ENCODE data around the gene DOCK10.
"Not testable (repeated sequence)": the region's sequence is repeated elsewhere in the genome, so short reads cannot be mapped to it uniquely, and the experiment has no call there.

The DOCK10 gene

DNA sequence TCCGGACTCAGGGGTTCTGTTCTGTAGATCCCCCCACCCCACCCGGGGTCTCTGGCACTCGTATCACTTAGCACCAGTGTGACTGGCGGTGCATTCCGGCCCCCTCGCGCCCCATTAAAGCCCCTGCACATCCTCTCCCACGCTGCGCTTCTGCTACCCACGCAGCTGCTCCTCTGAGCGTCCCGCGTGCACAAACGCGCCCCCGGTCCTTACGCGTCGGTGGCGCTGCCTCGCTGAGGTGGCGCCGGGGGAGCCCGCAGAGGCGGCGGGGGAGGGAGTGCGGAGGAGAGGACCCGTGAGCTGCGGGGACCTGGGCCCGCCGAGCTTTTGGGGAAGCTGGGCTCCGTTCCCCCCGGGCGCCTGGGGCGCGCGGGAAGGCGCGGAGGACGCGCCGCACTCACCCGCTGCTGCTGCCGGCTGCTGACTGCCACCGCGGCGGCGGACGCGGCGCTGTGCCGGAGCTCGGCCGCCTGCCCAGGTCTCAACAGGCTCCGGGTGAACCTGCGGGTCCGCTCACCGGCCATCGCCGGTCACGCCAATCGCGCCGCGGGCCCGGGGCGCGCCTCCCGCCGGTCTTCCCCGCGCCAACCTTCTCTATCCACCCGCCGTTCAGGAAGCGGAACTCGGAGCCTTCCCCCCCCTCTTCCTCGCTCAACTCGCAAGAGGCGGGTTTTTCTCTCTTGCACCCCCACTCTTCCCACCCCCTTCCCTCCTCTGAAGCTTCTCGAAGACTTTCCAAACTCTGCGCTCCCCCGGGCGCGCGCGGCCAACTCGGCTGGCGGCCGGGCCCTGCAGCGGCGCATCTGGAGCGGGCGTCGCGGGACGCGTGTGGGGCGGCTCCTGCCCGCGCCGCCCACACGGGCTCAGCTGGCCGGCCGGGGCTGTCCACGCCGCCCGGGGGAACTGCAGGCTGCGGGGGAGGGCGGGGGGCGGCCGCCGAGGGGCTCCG lies at the start of gene DOCK10:
Gene DOCK10, minus strand, starts transcription at position 618 of the 949 bp plus-strand sequence. Its CDS starts 94 bp downstream, at position 524.
- peak; percentile 4 for DNase-seq

DNA sequence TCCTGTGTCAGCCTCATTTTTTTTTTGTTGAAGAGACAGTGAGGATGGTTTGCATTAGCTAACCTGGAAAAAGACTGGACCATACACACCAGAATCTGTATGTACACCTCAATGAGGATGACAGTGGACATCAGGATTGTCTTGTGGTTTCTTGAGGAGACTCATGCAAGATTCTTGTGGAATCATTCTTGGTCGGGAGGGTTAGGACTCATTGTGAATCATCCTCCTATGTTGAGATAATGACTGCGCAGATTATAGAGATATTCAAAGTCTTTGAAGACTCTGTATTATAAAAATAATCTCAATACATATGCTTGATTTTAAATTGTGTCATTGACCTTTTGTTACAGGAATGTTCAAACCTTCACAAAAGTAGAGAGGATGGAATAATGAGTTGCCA lies 49.1 kb upstream of the DOCK10 start:
- no peak for DNase-seq

DNA sequence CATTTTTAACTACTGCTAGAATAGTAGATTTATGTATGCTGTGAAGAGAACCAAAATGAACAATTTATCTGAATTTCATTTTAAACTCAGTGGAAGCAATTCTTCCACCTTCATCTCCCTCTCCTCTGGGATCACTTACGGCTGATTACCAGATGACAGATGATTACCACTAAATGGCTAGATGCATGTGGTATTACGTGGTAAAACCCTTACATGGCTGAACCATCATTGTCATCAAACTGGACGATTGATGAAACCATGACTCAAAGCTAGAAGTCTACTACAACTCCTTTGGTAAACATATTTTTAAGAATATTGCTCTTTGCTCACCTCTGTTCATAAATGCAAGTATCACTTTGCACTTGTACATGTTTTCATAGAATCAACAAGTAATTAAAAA lies 48.5 kb upstream of the DOCK10 start:
- DNase-seq: no peak

DNA sequence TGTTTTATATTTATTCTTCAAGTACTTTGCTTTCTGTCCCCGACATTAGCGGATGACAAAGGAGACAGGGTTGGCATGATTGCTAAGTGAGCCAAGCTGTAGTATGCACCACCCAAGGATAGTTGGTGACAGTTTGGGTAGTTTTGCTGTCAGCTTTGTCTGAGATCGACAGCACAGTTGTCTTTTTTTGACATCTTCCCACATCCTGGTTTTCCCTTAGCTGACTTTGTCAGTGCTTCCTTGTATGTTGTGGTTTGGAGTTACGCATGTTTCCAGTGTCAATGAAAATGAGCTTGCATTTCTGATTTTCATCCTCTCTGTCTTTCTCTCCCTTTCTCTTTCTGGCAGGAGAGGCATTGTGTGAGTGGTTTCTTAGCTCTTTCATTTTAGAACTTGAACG lies 44.6 kb upstream of the DOCK10 start:
- no peak for DNase-seq

DNA sequence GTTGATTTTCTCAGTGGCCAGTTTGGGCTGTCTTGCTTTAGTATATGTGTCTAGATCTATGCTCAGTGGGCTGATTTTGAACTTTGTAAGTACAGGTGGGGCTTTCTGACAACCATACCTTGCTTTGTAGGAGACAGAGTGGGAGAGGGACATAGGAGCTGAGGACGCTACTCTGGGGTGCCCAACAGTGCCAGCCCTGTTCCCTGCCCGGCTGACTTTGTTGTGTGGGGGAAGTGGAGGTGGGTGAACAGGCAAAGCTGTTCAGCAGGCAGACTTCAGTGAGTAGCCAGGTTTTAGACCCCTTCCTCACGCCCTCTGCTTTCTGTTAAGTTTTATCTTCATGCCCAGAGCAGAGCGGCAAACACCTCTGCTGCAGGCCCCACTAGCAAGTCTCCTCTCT lies 44.2 kb upstream of the DOCK10 start:
- no peak for DNase-seq

DNA sequence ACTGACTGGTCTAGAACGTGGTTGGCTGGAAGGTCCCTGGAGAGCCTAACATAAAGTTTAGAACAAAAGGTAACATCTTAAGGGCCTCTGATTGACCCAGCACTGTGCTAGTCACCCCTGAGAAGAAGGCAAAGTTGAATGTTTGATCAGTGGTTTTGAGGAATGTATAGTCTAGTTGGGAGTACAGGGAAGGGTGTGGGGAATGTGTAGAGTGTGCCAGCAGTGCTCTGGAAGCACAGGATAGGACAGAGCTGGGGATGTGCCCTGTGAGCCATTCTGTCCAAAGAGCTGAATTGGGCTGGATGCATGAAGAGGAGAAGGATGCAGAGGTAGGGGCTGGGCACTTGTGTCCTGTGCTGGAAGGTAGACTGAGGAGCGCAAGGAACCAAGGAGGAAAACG lies 41.0 kb upstream of the DOCK10 start:
- DNase-seq: no peak

DNA sequence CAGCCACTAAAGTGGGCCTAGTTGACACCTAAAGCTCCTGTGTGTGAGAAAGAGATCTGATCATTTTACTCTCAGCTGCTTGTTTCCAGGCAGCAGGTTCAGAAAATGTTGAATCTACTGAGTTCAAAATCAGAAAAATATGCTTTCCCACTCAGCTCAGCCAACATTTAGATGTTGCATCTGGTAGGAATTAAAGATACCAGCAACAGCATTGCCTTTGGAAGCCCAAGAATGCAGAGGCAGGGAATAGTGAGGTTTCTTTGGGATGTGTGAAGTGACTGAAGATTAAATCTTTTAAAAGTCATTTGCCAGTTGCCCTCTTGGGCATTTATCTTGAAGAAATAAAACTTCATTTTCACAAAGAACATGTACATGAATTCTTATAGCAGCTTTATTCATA lies 33.9 kb upstream of the DOCK10 start:
- DNase-seq: no peak

DNA sequence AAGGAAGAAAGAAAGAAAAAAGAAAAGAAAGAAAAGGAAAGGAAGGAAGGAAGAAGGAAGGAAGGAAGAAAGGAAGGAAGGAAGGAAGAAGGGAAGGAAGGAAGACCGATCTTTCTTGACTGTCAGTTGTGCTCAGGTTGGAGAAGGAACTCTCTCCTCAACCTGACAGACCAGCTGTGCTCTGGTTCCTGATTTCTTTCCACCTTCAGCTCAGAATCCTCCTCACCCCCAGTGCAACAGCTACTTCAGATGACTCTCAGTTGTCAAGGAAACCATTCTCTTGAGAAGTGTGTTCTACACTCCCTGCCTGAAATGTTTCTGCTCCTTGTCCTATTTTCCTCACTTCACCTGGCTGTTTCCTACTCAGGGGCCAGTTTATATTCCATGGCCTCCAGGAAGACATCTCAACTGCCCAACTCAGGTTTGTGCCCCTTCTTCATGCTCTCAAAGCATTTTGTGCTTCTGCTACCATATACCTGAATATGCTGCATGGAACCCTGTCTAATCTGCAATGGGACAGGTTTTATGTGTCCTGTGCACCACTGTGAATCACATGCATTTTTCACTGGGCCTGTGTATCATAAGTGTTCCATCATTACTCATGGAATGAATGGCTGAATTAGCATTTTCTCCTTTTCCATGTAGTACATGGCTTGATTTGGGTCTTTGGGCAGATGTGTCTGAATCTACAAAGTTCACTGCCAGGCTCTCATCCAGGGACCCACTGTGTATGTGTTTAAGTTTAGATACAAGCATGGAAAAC lies 32.8 kb upstream of the DOCK10 start:
- no peak for DNase-seq

DNA sequence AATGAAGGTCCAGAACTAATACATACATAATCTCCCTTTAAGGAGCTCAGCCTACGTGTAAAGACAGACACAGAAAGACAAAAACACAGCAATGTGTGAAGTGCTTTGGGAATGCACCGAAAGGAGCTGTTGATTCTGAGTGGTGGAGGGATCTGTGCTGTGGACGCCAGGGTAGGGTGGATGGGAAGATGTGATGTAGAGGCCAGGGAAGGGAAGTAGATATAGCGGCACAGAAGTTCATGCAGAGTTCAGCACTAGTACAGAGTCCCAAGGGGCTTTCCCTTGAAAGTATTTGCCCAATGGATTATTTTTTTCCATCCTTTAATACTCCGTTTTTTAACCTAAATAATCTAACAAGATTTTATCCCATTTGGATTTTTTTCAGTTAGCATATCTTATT lies 32.1 kb upstream of the DOCK10 start:
- no peak for DNase-seq

DNA sequence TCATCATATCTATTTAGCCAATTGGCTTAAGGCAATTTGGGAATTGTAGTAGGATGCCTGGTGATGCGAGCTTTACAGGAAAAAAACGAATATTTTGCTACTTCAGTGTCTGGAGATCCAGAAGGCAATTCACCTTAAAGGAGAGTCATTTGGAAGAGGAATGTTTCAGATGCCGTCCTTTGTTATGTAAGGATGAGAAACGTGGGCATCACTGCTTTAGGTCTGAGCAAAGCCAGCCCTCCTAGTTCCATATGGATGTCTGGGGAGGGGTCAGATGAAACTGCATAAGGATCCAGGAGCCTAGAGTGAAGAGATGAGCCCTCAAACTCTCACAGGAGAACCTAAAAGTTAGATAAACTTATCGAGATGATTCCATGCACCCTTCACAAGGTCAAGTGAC lies 30.9 kb upstream of the DOCK10 start:
- no peak for DNase-seq

DNA sequence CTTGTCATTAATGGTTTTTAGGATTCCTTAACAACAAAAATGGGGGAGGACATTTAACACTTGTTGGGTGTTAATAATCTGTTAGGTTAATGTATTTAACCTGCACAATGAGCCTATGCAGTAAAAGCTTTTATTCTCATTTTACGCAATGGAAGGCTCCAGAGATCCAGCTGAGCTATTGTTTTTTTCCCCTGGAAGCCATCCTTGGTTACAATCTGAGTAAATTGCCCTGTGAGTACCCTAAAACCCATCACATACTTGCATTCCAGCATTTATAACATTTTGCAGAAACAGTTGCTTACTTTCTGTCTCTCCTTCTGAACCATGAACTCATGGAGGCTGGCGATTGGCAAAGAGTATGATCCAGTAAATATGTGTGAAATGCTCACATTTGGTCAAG lies 30.2 kb upstream of the DOCK10 start:
- no peak for DNase-seq

DNA sequence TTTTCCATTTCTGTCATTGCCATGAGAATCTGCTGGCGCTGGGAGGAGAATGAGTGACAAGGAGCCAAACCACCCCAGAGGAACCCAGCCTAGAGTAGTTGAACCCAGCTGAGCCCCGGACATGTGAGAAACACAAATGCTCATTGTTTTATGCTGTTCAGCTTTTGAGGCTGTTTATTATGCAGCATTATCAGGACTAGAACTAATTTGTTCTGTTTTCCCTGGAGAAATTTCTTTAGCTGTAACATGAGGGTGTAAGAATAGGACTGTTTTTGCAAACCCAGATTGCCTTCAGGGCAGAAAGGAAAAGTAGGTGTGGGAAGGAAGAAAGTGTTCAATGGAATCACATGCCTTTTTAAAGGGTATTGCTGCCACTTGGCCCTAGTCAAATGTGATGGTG lies 28.5 kb upstream of the DOCK10 start:
- DNase-seq: no peak

DNA sequence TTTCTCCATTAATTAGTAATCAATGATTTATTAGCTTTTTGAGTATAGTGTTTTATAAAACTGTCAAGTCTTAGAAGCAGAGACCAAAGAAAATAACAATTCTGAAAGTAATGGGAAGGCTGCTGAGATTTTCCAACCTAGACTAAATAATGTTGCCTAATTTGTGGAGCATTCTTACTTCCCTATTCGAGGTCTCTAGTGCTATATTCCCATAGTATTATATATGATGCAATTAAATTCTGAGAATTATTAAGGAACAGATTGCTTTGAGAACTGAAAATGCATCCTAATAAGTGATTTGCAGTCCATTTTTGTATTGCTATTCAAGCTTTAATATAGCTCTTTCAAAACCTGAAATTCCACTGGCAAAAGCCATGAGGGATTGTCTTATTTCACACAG lies 27.7 kb upstream of the DOCK10 start:
- no peak for DNase-seq

DNA sequence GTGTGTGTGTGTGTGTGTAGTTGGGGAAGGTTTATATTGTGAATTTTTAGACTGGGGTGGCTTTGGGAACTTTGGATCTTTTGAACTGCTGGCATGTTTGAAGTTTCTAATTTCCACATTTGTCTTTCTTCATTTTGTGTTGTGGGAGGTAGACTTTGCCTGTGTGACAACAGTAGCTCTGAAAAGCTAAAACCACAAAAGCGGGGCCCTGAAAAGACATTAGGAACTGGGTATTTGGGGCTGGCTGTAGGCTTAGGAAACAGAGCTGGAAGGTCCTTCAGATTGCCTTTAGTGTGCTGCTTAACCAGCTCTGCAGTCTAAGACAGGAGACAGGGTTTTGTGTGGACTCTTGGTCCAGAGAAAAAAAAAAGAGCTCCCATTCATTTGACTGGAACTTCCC lies 27.2 kb upstream of the DOCK10 start:
- no peak for DNase-seq

DNA sequence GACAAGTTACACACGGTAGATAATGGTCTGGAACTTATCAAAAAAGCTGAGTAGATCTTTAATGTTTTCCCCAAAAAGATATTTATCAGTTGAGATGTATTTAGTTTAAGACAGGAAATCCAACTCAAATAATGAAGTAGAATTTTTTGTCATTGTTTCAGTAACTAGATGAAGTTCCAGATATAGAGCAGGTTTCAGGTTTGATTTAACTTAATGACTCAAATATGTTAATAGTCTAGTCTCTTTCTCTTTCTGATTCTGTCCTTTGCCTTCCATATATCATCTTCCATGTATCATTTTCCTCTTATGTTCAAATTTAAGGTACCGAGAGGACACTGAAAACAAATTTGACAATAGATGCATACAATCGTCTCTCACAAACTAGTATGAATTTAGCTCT lies 23.6 kb upstream of the DOCK10 start:
- DNase-seq: no peak

DNA sequence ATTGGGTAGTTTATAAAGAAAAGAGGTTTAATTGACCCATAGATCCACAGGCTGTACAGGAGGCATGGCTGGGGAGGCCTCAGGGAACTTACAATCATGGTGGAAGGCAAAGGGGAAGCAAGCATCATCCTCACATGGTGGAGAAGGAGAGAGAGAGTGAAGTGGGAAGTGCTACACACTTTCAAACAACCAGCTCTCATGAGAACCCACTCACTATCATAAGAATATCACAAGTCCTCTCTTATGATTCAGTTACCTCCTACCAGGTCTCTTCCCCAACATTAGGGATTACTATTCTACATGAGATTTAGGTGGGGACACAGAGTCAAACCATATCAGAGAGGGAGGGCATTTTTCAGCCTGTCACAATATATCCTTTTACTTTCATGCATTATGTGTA lies 22.7 kb upstream of the DOCK10 start:
- DNase-seq: no peak

DNA sequence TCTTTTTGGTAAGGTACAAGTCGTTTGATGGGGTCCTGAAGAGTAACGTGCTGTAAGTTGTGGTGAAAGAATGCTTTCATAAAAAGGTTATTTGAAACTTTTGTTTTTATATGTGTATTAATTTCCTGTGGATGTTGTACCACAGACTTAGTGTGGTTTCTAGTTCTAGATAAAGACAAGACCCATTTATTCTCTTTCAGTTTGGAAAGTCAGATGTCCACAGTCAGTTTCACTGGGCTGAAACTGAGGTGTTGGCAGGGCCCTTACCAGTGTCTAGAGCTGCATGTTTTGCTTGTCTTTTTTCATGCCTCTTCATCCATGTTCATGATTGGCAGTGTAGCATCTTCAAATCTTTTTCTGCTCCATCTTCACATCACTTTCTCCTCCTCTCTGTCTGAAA lies 22.1 kb upstream of the DOCK10 start:
- no peak for DNase-seq

DNA sequence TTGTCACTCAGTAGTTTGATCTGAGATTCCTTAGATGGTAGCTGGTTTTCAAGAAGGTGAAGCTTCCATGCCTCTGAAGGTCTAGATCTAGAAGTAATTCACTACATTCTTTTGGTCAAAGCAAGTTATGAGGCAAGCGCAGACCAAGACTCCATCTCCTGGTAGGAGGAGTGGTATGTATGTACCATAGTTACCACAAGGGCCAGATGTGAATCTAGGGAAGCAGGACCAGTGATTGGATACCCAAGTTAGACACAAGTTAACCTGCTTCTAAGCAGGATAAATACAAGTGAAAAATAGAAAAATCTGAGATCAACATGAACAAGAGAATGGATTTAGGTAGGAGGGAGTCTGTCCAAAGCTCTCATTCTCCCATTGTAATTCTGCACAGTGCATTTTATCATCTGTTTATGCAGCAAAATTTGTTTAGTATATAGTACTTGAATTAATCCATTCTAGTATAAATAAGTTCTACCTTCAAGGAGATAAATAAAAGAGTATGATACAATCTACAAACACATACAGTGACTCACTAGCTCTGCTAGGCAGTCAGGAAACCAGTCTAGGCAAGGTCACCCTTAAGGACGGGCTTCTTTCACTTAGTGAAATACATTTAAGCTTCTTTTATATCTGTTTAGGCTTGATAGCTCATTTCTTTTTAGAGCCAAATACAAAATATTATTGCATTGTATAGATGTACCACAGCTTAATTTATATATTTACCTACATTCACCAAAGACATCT lies 14.2 kb upstream of the DOCK10 start:
- no peak for DNase-seq

DNA sequence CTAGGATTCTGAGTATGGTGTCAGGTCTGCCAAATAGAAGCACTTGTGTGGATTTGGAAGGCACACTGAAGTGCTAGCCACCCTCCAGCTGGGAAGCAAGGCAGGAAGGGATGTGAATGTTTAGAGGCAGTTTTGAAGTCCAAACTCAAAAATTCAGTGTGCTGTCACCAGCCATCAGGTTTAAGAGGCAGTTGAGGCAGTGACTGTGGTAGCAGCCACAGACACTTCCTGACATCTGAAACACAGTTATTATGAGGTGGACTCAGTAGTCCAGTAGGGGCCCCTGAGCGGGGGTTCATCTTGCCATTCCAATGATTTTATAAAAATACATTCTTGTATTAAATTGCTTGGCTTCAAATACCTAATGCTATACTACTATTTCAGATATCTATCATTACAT lies 13.4 kb upstream of the DOCK10 start:
- no peak for DNase-seq

DNA sequence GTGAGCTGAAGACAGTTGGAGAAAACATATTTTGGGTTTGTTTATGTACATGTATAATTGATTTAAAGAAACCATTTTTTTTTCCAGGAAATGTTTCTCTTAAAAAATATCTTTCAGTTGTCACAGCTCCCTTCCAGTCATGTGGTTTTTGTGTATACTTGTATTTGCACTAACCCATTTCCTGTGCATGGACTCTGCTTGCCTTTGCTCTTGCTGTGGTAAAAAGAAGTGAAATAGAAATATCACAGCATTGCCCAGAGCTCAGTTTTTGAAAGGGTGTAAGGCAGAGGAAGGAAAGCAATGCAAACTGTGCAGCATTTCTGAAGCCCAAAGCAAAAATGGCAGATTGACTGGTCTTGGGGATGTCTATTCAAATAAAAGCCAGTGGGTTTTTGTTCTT lies 10.4 kb upstream of the DOCK10 start:
- no peak for DNase-seq

DNA sequence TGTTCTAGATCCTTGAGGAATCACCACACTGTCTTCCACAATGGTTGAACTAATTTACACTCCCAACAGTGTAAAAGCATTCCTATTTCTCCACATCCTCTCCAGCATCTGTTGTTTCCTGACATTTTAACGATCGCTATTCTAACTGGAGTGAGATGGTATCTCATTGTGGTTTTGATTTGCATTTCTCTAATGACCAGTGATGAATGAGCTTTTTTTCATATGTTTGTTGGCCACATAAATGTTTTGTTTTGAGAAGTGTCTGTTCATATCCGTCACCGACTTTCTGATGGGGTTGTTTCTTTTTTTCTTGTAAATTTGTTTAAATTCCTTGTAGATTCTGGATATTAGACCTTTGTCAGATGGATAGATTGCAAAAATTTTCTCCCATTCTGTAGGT lies 5.2 kb upstream of the DOCK10 start:
- not testable (repeated sequence) for DNase-seq

DNA sequence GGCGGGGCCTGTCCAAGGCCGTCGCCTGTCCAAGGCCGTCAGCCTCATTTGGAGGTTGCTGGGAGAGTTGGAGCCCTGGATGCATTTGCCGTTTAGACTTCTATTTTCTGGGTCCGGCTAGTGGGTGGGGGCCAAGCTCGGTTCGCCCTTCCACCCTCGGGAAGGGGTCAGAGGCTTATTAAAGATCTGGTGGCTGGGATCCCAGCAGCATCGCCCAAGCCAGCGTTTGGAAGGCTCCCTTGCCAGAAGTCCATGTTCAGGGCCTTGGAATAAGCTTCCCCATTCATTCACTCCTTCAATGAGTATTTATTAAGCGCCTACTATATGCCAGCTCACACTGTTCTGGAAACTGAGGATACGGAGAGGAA lies 516 bp upstream of the DOCK10 start:
- no peak for DNase-seq

DNA sequence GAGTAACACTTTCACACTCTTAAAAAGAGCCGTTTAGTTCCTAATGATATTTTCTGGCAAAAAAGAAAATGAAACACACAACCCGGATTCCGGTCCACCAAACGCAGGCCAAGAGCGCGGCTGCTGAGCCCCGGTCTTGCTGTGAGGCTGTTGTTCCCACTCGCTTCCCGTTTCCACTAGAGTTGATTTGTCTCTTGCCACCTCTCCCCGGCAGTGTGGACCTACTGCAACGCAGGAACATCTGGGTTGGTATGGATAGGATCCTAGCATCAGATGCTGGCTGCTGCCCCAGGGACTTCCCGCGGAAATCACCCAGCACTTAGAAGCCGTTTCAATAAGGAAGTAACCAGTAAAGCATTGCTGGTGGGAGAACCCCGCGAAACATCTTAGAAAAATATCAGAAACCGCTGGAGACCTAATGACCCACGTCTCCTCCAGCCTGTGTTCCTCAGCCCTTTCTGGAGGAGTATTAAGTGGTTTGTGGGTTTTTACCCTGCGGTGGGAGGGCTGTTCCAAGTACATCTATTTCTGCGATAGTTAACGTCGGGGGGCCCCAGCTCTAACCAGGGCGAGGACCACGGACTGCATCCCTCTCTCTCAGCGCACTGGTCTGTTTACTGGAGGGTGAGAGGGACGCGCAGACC lies 939 bp downstream of the DOCK10 start:
- peak; percentile 74 for DNase-seq
